ENCODE results near the gene GUCY2C.

DNA sequence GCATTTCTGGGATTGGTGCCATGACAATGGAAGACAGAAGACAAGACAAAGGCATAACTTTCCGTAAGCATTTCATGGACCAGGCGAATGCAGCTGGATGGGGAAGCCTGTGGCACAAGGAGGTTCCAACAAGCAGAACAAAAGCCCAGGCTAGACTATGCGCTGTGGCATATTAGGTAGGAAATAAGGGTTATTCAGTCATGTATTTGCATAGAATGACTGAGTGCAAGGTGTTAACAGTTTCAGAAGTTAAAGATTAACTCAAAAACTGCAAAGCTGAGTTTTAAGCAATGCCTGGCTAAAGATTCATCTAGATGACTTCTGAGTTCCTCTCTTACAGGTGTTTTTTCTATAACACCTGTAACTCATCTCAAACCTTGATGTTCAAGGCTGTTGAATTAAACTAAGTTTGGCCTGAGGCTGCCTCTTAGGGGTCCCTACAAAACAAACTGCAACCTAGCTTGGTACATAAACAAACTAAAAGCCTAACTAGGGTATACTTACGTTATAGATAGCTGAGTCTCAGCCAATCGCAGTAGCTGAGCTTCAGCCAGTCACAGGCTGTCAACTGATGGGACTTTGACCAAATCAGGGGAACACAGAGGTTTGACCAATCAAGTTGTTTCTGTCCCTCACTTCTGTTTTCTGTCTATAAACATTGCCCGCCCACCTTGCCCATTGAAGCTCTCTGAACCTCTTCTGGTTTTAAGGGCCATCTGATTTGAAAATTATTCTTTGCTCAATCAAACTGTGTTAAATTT is 76.5 kb downstream of the GUCY2C start:
- TF ChIP-seq CBX5 (IDR thresholded peaks at IDR 0.05; ENCODE audit: low read depth) = no peak
- TF ChIP-seq, protein P1, sequence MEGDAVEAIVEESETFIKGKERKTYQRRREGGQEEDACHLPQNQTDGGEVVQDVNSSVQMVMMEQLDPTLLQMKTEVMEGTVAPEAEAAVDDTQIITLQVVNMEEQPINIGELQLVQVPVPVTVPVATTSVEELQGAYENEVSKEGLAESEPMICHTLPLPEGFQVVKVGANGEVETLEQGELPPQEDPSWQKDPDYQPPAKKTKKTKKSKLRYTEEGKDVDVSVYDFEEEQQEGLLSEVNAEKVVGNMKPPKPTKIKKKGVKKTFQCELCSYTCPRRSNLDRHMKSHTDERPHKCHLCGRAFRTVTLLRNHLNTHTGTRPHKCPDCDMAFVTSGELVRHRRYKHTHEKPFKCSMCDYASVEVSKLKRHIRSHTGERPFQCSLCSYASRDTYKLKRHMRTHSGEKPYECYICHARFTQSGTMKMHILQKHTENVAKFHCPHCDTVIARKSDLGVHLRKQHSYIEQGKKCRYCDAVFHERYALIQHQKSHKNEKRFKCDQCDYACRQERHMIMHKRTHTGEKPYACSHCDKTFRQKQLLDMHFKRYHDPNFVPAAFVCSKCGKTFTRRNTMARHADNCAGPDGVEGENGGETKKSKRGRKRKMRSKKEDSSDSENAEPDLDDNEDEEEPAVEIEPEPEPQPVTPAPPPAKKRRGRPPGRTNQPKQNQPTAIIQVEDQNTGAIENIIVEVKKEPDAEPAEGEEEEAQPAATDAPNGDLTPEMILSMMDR (IDR thresholded peaks at IDR 0.05 in 2 of 3, conservative IDR thresholded peaks at IDR 0.05 in 1 of 3; ENCODE audit: control insufficient read depth in 2 of 3, extremely low read depth in 1 of 3, insufficient read depth in 1 of 3, low read depth in 3 of 3, low read length in 3 of 3) = no peak
- TF ChIP-seq RELA (IDR thresholded peaks at IDR 0.05; ENCODE audit: borderline replicate concordance, partially characterized antibody) = no peak
- no peak for TF ChIP-seq ELK1 (IDR thresholded peaks at IDR 0.05; ENCODE audit: low read depth, low read length)
- TF ChIP-seq EZH2 (IDR thresholded peaks at IDR 0.05; ENCODE audit: borderline replicate concordance, control insufficient read depth, low read depth, low read length) = no peak
- no peak for TF ChIP-seq DPF2 (IDR thresholded peaks at IDR 0.05)

All from GM12878 (cell line).